ENCODE results near the gene CELA1. TPM values are rescaled to one million over a fixed set of nuclear protein-coding genes. Genes with fewer than 3 reads are reported as not detected.

Gene CELA1
- total RNA-seq, 2 experiments from 2014 or later = not detected

DNA sequence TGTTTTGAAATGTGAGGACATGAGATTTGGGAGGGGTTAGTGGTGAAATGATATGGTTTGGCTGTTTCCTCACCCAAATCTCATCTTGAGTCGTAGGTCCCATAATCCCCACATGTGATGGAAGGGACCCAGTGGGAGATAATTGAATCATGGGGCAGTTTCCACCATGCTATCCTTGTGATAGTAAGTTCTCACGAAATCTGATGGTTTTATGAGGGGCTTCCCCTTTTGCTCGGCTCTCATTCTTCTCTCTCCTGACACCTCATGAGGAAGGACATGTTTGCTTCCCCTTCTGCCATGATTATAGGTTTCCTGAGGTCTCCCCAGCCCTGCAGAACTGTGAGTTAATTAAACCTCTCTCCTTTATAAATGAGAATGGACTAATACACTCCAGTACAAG is 26.7 kb upstream of the CELA1 start:
- ChIA-PET POLR2A (no interaction called here), CTCF (ENCODE audit: unreplicated experiment) (no interaction called here)
- DNase-seq (ENCODE audit: low spot score) = no peak
- H3K36me3 ChIP-seq (ENCODE audit: insufficient read depth, low read length) = no peaks in the 10 kb centered on the region
- no peaks in the 10 kb centered on the region for H3K9me3 ChIP-seq (ENCODE audit: low read length)
- TF ChIP-seq, protein P1, sequence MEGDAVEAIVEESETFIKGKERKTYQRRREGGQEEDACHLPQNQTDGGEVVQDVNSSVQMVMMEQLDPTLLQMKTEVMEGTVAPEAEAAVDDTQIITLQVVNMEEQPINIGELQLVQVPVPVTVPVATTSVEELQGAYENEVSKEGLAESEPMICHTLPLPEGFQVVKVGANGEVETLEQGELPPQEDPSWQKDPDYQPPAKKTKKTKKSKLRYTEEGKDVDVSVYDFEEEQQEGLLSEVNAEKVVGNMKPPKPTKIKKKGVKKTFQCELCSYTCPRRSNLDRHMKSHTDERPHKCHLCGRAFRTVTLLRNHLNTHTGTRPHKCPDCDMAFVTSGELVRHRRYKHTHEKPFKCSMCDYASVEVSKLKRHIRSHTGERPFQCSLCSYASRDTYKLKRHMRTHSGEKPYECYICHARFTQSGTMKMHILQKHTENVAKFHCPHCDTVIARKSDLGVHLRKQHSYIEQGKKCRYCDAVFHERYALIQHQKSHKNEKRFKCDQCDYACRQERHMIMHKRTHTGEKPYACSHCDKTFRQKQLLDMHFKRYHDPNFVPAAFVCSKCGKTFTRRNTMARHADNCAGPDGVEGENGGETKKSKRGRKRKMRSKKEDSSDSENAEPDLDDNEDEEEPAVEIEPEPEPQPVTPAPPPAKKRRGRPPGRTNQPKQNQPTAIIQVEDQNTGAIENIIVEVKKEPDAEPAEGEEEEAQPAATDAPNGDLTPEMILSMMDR (conservative IDR thresholded peaks at IDR 0.05; ENCODE audit: low read length) = no peak
- no peak for TF ChIP-seq EZH2phosphoT487 (IDR thresholded peaks at IDR 0.05; ENCODE audit: borderline replicate concordance, low read depth, low read length)
- intact Hi-C loops (cut with micrococcal nuclease; ENCODE audit: unreplicated experiment) = no loop called here
- H3K4me2 ChIP-seq (ENCODE audit: low read length) = no peak overlapping the region
- H4K20me1 ChIP-seq (ENCODE audit: insufficient read depth, low read length) = peaks cover 7% of the 10 kb centered on the region; the same call in 1 of the 2 replicates
- H3K27ac ChIP-seq (ENCODE audit: low read depth, low read length, poor library complexity, severe bottlenecking) = no peak overlapping the region
- no peaks in the 10 kb centered on the region for H3K79me2 ChIP-seq (ENCODE audit: insufficient read depth, low read depth, low read length)
- H3K4me3 ChIP-seq (ENCODE audit: low read depth, low read length, poor library complexity, severe bottlenecking) = no peak overlapping the region
- H3K9me2 ChIP-seq (ENCODE audit: insufficient read depth, low read length) = no peaks in the 10 kb centered on the region
- no peak overlapping the region for H2AFZ ChIP-seq (ENCODE audit: low read length)
- BruUV-seq (replicated peaks) = no TSS peak
- peaks cover 15% of the 10 kb centered on the region for H3K4me1 ChIP-seq (ENCODE audit: insufficient read depth, low read length, poor library complexity, severe bottlenecking)

DNA sequence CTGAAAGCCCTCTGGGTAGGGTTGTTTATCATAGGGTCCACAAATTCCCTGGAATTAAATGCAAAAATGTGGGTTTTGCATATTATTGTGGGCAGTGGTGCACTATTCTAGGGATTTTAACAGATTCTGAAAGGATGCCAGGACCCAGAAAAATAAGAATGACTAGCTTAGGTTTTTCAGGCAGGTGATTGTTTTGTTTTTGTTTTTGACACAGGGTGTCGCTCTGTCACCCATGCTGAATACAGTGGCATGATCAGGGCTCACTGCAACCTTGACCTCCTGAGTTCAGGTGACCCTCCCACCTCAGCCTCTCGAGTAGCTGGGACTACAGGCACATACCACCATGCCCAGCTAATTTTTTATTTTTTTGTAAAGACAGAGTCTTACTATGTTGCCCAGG is 25.5 kb upstream of the CELA1 start:
- no peak overlapping the region for H3K4me3 ChIP-seq (ENCODE audit: low read depth, low read length, poor library complexity, severe bottlenecking)
- H3K27ac ChIP-seq (ENCODE audit: low read depth, low read length, poor library complexity, severe bottlenecking) = no peak overlapping the region
- no TSS peak for BruUV-seq (replicated peaks)
- H3K79me2 ChIP-seq (ENCODE audit: insufficient read depth, low read depth, low read length) = no peaks in the 10 kb centered on the region
- ChIA-PET POLR2A (interaction anchor here (1.3 kb wide), 1 partner anchor 282 kb away, joined by 3 read pairs; no protein-coding TSS in a partner anchor), CTCF (ENCODE audit: unreplicated experiment) (no interaction called here)
- no peak overlapping the region for H2AFZ ChIP-seq (ENCODE audit: low read length)
- H3K4me2 ChIP-seq (ENCODE audit: low read length) = no peak overlapping the region
- no peaks in the 10 kb centered on the region for H3K9me3 ChIP-seq (ENCODE audit: low read length)
- TF ChIP-seq, protein P1 (conservative IDR thresholded peaks at IDR 0.05; ENCODE audit: low read length) = peak; percentile 54
- no peak for TF ChIP-seq EZH2phosphoT487 (IDR thresholded peaks at IDR 0.05; ENCODE audit: borderline replicate concordance, low read depth, low read length)
- no peak for DNase-seq (ENCODE audit: low spot score)
- peaks cover 7% of the 10 kb centered on the region; the same call in 1 of the 2 replicates for H4K20me1 ChIP-seq (ENCODE audit: insufficient read depth, low read length)
- intact Hi-C loops (cut with micrococcal nuclease; ENCODE audit: unreplicated experiment) = no loop called here
- H3K9me2 ChIP-seq (ENCODE audit: insufficient read depth, low read length) = no peaks in the 10 kb centered on the region
- H3K4me1 ChIP-seq (ENCODE audit: insufficient read depth, low read length, poor library complexity, severe bottlenecking) = peaks cover 21% of the 10 kb centered on the region
- no peaks in the 10 kb centered on the region for H3K36me3 ChIP-seq (ENCODE audit: insufficient read depth, low read length)

DNA sequence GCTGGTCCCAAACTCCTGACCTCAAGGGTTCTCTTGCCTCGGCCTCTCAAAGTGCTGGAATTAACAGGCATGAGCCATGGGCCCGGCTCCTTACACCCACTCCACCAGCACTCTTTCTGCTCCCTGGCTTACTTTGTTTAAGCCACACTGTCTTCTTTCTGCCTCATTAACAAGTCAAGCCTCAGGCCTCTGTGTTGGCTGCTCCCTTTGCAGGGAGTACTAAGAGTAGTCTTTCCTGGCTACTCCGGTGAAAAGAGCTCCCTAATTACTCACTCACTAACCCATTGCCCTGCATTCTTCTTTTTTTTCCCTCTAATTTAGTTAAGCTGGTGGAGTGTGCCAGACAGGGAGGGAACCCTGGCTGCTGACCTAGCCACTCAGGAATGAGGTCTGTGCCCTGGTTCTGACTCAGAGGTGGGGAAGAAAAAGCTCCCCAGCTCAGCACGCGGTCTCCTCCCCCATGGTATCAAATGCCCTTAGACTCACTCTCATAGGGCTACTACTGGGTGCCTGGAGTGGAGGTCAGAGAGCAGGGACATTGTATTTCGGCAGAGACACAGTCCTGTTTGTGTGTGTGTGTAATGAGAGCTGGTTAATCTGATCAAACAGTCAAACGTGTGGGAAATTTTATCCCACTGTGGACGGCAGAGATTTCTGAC is 24.9 kb upstream of the CELA1 start:
- H3K4me1 ChIP-seq (ENCODE audit: insufficient read depth, low read length, poor library complexity, severe bottlenecking) = peaks cover 21% of the 10 kb centered on the region
- ChIA-PET POLR2A (interaction anchor here (1.3 kb wide), 1 partner anchor 281 kb away, joined by 3 read pairs; no protein-coding TSS in a partner anchor), CTCF (ENCODE audit: unreplicated experiment) (no interaction called here)
- no peak overlapping the region for H3K27ac ChIP-seq (ENCODE audit: low read depth, low read length, poor library complexity, severe bottlenecking)
- intact Hi-C loops (cut with micrococcal nuclease; ENCODE audit: unreplicated experiment) = no loop called here
- no peak for DNase-seq (ENCODE audit: low spot score)
- H3K4me2 ChIP-seq (ENCODE audit: low read length) = no peak overlapping the region
- H4K20me1 ChIP-seq (ENCODE audit: insufficient read depth, low read length) = peaks cover 7% of the 10 kb centered on the region; the same call in 1 of the 2 replicates
- no peaks in the 10 kb centered on the region for H3K79me2 ChIP-seq (ENCODE audit: insufficient read depth, low read depth, low read length)
- H3K36me3 ChIP-seq (ENCODE audit: insufficient read depth, low read length) = no peaks in the 10 kb centered on the region
- no peaks in the 10 kb centered on the region for H3K9me2 ChIP-seq (ENCODE audit: insufficient read depth, low read length)
- H2AFZ ChIP-seq (ENCODE audit: low read length) = no peak overlapping the region
- H3K9me3 ChIP-seq (ENCODE audit: low read length) = no peaks in the 10 kb centered on the region
- TF ChIP-seq EZH2phosphoT487 (IDR thresholded peaks at IDR 0.05; ENCODE audit: borderline replicate concordance, low read depth, low read length) = no peak
- TF ChIP-seq, protein P1 (conservative IDR thresholded peaks at IDR 0.05; ENCODE audit: low read length) = no peak
- no peak overlapping the region for H3K4me3 ChIP-seq (ENCODE audit: low read depth, low read length, poor library complexity, severe bottlenecking)
- BruUV-seq (replicated peaks) = no TSS peak

Data from OCI-LY7 (cell line).